Measurements from ENCODE around the gene PLCH1.

Gene PLCH1

DNA sequence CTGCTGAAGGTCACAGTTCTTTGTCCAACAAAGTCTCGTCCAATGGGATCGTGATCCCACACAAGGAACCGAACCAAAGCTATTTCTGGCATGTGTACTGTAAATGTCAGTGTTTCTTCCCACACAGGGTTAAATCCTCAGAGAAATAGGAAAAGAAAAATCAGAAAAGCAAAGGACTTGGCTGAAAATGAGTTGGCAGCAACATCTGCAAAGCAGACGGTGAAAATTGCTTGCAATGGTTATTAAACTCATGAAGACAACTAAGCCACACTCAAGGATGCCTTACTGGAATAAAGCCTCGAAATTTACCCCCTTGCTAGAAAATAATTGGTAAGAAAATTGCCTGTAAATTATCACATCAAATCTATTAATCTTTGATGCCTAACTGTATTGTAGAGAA lies 256.2 kb downstream of the PLCH1 start:
- TF ChIP-seq, protein P1, sequence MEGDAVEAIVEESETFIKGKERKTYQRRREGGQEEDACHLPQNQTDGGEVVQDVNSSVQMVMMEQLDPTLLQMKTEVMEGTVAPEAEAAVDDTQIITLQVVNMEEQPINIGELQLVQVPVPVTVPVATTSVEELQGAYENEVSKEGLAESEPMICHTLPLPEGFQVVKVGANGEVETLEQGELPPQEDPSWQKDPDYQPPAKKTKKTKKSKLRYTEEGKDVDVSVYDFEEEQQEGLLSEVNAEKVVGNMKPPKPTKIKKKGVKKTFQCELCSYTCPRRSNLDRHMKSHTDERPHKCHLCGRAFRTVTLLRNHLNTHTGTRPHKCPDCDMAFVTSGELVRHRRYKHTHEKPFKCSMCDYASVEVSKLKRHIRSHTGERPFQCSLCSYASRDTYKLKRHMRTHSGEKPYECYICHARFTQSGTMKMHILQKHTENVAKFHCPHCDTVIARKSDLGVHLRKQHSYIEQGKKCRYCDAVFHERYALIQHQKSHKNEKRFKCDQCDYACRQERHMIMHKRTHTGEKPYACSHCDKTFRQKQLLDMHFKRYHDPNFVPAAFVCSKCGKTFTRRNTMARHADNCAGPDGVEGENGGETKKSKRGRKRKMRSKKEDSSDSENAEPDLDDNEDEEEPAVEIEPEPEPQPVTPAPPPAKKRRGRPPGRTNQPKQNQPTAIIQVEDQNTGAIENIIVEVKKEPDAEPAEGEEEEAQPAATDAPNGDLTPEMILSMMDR (IDR thresholded peaks at IDR 0.05; ENCODE audit: low read depth, low read length): no peak

DNA sequence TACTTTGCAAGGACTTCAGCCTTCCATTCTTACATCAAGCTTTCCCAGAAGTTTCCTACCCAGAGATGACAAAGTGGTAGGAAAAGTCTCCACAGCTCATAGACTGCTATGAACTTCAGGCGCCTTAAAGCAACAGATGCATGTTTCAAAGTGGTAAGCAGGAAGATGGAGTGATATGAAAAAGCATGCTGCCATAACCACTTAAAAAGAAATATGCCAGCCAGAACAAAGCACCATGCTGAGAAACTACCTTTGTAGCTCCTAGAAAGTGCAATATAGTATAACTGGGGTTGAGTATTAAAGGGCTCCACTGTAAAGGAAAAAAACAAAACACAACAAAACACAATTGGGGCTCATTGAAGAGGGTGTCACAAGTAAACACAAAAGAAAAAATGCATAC lies 259.0 kb downstream of the PLCH1 start:
- no peak overlapping the region for H3K4me3 ChIP-seq (ENCODE audit: low read depth, low read length)
- TF ChIP-seq, protein P1 (IDR thresholded peaks at IDR 0.05; ENCODE audit: low read depth, low read length): no peak

More for the DNA sequence above, 256.2 kb downstream of the PLCH1 start:
- H3K4me3 ChIP-seq (ENCODE audit: low read depth, low read length): no peak overlapping the region

DNA sequence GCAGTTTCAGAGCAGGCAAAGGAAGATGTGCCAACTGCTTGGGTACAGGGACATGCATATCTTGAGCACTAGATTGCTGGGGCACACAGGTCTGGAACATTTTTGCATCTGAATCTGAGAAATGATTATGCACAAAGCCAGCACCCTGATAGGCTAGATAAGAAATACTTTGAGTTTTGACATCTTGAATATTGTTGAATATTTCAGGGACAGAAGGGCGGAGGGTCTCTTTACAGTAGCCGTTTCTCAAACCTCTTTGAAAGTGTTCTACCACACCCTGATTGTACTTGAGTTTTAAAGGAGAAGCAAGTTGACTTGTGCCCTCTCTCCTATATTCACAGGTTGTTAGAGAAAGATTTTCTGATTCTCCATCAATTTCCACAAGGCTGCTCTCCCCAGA lies 263.3 kb downstream of the PLCH1 start:
- TF ChIP-seq, protein P1 (IDR thresholded peaks at IDR 0.05; ENCODE audit: low read depth, low read length): no peak

DNA sequence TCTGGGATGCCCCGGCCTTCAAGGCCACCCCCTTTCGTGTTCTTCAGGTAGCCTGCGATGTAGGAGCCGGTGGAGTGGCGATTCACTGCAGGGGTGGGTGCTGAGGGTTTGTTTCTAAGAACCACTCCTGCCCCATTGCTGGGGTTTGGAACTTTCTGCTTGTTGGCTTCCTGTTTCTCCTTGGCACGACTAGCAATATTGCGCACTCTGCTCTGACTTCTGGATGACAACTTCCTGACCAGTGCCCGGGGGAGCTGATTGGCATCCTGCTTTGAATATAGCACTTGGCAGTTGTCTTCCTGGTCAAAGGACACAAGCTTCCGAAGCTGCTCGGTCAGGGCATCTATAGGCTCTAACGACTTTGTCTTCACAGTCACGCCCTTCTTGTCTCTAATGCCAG lies 263.8 kb downstream of the PLCH1 start:
- no peak overlapping the region for H3K4me3 ChIP-seq (ENCODE audit: low read depth, low read length)
- TF ChIP-seq, protein P1 (IDR thresholded peaks at IDR 0.05; ENCODE audit: low read depth, low read length): no peak

More for the DNA sequence above, 263.3 kb downstream of the PLCH1 start:
- no peak overlapping the region for H3K4me3 ChIP-seq (ENCODE audit: low read depth, low read length)

DNA sequence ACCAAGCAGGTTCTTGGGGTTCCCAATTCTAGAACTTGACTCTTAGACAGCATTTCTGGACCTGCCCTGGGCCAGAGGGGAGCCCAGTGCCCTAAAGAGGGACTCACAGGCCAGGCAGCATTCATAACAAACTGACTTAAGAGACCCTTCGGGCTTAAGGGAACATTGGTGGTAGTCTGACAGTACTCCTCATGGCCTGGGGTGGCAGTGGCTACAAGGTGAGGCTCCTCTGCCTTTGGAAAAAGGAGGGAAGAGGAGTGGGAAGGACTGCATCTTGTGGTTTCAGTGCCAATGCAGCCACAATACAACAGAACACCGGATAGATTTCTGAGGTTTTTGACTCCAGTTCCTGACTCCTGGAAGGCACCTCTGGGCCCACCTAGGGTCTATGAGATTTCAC lies 279.2 kb downstream of the PLCH1 start:
- no peak overlapping the region for H3K4me3 ChIP-seq (ENCODE audit: low read depth, low read length)
- TF ChIP-seq, protein P1 (IDR thresholded peaks at IDR 0.05; ENCODE audit: low read depth, low read length): no peak

DNA sequence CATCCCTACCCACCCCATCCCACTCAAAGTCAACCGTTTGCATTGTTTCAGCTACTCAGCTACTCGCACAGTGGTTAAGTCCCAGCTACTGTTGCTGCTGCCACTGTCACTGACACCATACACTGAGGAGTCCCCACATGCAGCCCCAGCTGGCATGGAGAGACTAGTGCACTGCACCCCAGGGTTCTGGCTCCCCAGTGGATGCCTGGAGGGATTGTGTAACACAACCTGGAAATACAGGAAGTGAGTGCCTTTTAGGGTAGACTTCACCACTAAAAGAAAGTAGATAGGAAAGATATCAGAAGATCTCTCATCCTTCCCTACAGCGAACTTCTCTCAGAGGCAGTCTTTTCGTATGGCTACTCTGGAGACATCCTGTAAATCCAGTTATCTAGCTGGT lies 282.2 kb downstream of the PLCH1 start:
- no peak overlapping the region for H3K4me3 ChIP-seq (ENCODE audit: low read depth, low read length)
- TF ChIP-seq, protein P1 (IDR thresholded peaks at IDR 0.05; ENCODE audit: low read depth, low read length): no peak

DNA sequence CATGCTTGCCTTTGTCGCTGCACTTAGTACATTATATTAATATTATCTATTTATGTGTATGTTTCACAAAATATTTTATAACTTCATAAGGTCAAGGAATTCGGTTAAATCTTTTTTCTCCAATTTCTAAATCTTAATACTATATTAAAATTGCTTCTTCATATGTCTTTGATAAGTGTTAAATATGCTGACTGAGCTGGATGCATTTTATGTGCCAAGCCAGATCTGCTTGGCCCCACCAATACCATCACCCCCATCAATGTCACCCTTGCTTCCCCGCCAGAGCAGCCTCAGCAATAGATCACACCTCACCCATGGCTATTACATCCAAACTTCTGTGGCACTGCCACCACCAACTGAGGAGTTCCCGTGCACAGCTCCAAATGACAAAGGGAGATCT lies 287.3 kb downstream of the PLCH1 start:
- H3K4me3 ChIP-seq (ENCODE audit: low read depth, low read length): no peak overlapping the region
- TF ChIP-seq, protein P1 (IDR thresholded peaks at IDR 0.05; ENCODE audit: low read depth, low read length): no peak

Measured in WI38 (cell line).